K562 (cell line): Measurements from ENCODE around the gene DIP2C. TPM values are rescaled to one million over a fixed set of nuclear protein-coding genes. Genes with fewer than 3 reads are reported as not detected.

Source experiments
- ATAC-seq: fragments of 200-7000 bp; cut with Tn5 transposase; 3 replicates; pipeline ENCODE4 v1.9.1; 2020; ENCODE audit warnings: moderate library complexity
- BruUV-seq: library from RNA; stranded (reverse); fragments of 400-500 nt; replicated peaks from 2 replicates; lab custom pipeline; 2021; lab: Mats Ljungman, UMichigan
- CTCF ChIA-PET: fragments of 300-600 bp; formaldehyde crosslinking; extraction: SDS; loops from one replicate; lab custom pipeline; 2021; ENCODE audit warnings: low intra/inter-chr PET ratio; lab: Yijun Ruan, JAX
- POLR2A ChIA-PET: fragments of 300-600, 350-650 bp; sonication (Branson Sonifier 250); formaldehyde crosslinking; extraction: SDS; loops from one replicate; lab custom pipeline; 2021; ENCODE audit warnings: antibody characterized with exemption, inconsistent platforms; lab: Yijun Ruan, JAX
- DNase-seq, 4 experiments: peaks; one replicate each; pipeline versions ENCODE4 v3.0.0 to v3.0.0-alpha.2; 2011 to 2018; ENCODE audit warnings: low spot score in 3 of 4, mixed read lengths in 3 of 4; ENCODE audit errors: extremely low read depth in 1 of 4
- FAIRE-seq: peaks from 2 replicates; lab custom pipeline; 2011; peaks lifted over from hg19 to GRCh38; lab: Jason Lieb, UNC
- H2AFZ ChIP-seq: 2 replicates; pipeline ENCODE4 v1.6.0; 2011; ENCODE audit warnings: low read depth, low read length, control low read depth, inconsistent platforms
- H3K27ac ChIP-seq: fragments of 200-600 bp; 3 replicates; pipeline ENCODE4 v1.8.0; 2011; ENCODE audit warnings: low read depth, mild to moderate bottlenecking, control low read depth, inconsistent platforms, low read length, moderate library complexity, mixed read lengths; ENCODE audit errors: extremely low read depth
- H3K27me3 ChIP-seq, 2 experiments: fragments of 300-600 bp in 1 of 2; 2 replicates in 1 of 2; 3 replicates in 1 of 2; pipeline versions ENCODE4 v1.6.0 to v1.8.0; 2011; ENCODE audit warnings: inconsistent platforms in 2 of 2, low read length in 2 of 2, mild to moderate bottlenecking in 1 of 2, mixed read lengths in 1 of 2, moderate library complexity in 1 of 2; ENCODE audit not compliant: control insufficient read depth in 2 of 2, insufficient read depth in 2 of 2
- H3K36me3 ChIP-seq: fragments of 300-600 bp; 3 replicates; pipeline ENCODE4 v1.8.0; 2011; ENCODE audit warnings: mild to moderate bottlenecking, low read length, inconsistent platforms; ENCODE audit not compliant: control insufficient read depth, insufficient read depth
- H3K4me1 ChIP-seq, 2 experiments: fragments of 200-600 bp in 1 of 2; replicated peaks in 1 of 2; 2 replicates in 1 of 2; 3 replicates in 1 of 2; pipeline versions ENCODE4 v1.5.1 to v1.8.0; 2011; ENCODE audit warnings: inconsistent platforms in 2 of 2, low read length in 2 of 2, mild to moderate bottlenecking in 1 of 2, mixed read lengths in 1 of 2, moderate library complexity in 1 of 2; ENCODE audit not compliant: control insufficient read depth in 2 of 2, insufficient read depth in 2 of 2
- H3K4me2 ChIP-seq: 2 replicates; pipeline ENCODE4 v1.6.1; 2011; ENCODE audit warnings: low read length, control low read depth, inconsistent platforms, mixed read lengths; ENCODE audit not compliant: insufficient read depth
- H3K4me3 ChIP-seq: fragments of 200-600 bp; sonication (generic), shearing (Covaris generic); 2 replicates; pipeline ENCODE4 v1.5.1; 2016; ENCODE audit warnings: control low read depth, inconsistent platforms
- H3K79me2 ChIP-seq: fragments of 200-600 bp; 3 replicates; pipeline ENCODE4 v1.8.0; 2011; ENCODE audit warnings: low read length, inconsistent platforms; ENCODE audit not compliant: control insufficient read depth, insufficient read depth
- H3K9ac ChIP-seq, 2 experiments: 2 replicates each; pipeline versions ENCODE4 v1.6.0 to v1.6.1; 2011; ENCODE audit warnings: low read depth in 2 of 2, low read length in 2 of 2, control low read depth in 1 of 2, inconsistent platforms in 1 of 2, mild to moderate bottlenecking in 1 of 2, mixed read lengths in 1 of 2; ENCODE audit not compliant: insufficient read depth in 1 of 2
- H3K9me1 ChIP-seq: one replicate; pipeline ENCODE4 v1.6.0; 2011; ENCODE audit warnings: inconsistent platforms, mild to moderate bottlenecking, low read length, moderate library complexity; ENCODE audit not compliant: control insufficient read depth, insufficient read depth
- H3K9me3 ChIP-seq: replicated peaks from 2 replicates; pipeline ENCODE4 v1.5.1; 2011; ENCODE audit warnings: low read depth, low read length, inconsistent platforms; ENCODE audit not compliant: control insufficient read depth, insufficient read depth
- H4K20me1 ChIP-seq: replicated peaks from 2 replicates; pipeline ENCODE4 v1.6.1; 2011; ENCODE audit warnings: low read length, inconsistent platforms, mixed read lengths; ENCODE audit not compliant: control insufficient read depth, insufficient read depth
- DNMT1 ChIP-seq: fragments of 450-650 bp; IDR thresholded peaks from 2 replicates; pipeline ENCODE4 v1.6.1; 2016; ENCODE audit warnings: antibody characterized with exemption, mild to moderate bottlenecking
- ESRRB ChIP-seq: fragments of 250-450 bp; sonication (Bioruptor Pico); IDR thresholded peaks from 2 replicates; pipeline ENCODE4 v1.5.0; 2020; ENCODE audit warnings: mild to moderate bottlenecking, moderate library complexity, borderline replicate concordance
- HDGF ChIP-seq: fragments of 450-650 bp; IDR thresholded peaks from 2 replicates; pipeline ENCODE4 v1.6.1; 2016
- LARP7 ChIP-seq: fragments of 450-650 bp; IDR thresholded peaks from 2 replicates; pipeline ENCODE4 v1.6.1; 2016
- PHB ChIP-seq: fragments of 250-450 bp; sonication (Bioruptor Pico); IDR thresholded peaks from 2 replicates; pipeline ENCODE4 v1.5.0; 2021
- POLR3G ChIP-seq: IDR thresholded peaks from 2 replicates; pipeline ENCODE4 v1.6.1; 2011; ENCODE audit not compliant: insufficient read length, insufficient replicate concordance; ENCODE audit errors: extremely low read depth
- RBM25 ChIP-seq: fragments of 200-400 bp; formaldehyde crosslinking; IDR thresholded peaks from 2 replicates; pipeline ENCODE4 v1.6.1; 2018; ENCODE audit warnings: low read length, low read depth, moderate library complexity; ENCODE audit not compliant: severe bottlenecking
- ZNF184 ChIP-seq: sonication (generic); formaldehyde crosslinking; IDR thresholded peaks from 2 replicates; pipeline ENCODE4 v1.5.0; 2020; ENCODE audit warnings: missing genetic modification reagents
- WGBS: fragments of 100-300 bp; shearing (Covaris generic); methylation state at CpG from one replicate; pipeline ENCODE4 v1.1.6; 2016; ENCODE audit warnings: low coverage, mixed read lengths; ENCODE audit not compliant: insufficient coverage; ENCODE audit errors: missing lambda C conversion rate; 5-methylcytosine and 5-hydroxymethylcytosine counted together
- in situ Hi-C: fragments of 300-500 bp; cut with MboI; formaldehyde crosslinking; loops from 4 replicates; pipeline ENCODE4 v1.15.0; 2018; ENCODE audit warnings: inconsistent platforms, mixed read lengths
- intact Hi-C: fragments of 100-400 bp; cut with micrococcal nuclease; formaldehyde crosslinking; loops from 2 replicates; pipeline ENCODE4 v1.14.2; 2022
- polyA plus RNA-seq, 8 experiments: library from polyadenylated mRNA; depleted of rRNA in 4 of 8; stranded (reverse) in 5 of 8; unstranded in 3 of 8; fragments of >200 nt; fragmentation: Nextera tagmentation in 2 of 8; fragmentation: Illumina TruSeq in 1 of 8; extraction: Ambion mirVana in 2 of 8; extraction: Trizol in 1 of 8; gene quantifications; 2 replicates each; pipeline versions ENCODE4 v1.2.1 to v1.2.3, GENCODE V29; 2011 to 2014; ENCODE audit warnings: inconsistent platforms in 1 of 8, missing spikeins in 1 of 8
- total RNA-seq, 7 experiments: library from RNA; depleted of rRNA in 6 of 7; stranded (reverse); fragments of >200 nt in 6 of 7; fragmentation: Illumina TruSeq in 2 of 7; extraction: Trizol in 2 of 7; gene quantifications; 2 replicates each; pipeline versions ENCODE4 v1.2.1 to v1.2.3, GENCODE V29; 2011 to 2021; ENCODE audit warnings: low replicate concordance in 1 of 7
- TF ChIP-seq, protein P1 (sequence below): sonication (generic); formaldehyde crosslinking; IDR thresholded peaks from 2 replicates; pipeline ENCODE4 v1.8.1; 2023; ENCODE audit warnings: mild to moderate bottlenecking, missing genetic modification reagents
- TF ChIP-seq, protein P2 (sequence below): fragments of 250-450 bp; sonication (Bioruptor Pico); IDR thresholded peaks from 2 replicates; pipeline ENCODE4 v1.8.0; 2022; ENCODE audit warnings: moderate library complexity, mild to moderate bottlenecking, inconsistent platforms
- TF ChIP-seq, protein P3 (sequence below): sonication (generic); formaldehyde crosslinking; IDR thresholded peaks from 2 replicates; pipeline ENCODE4 v1.8.0; 2022; ENCODE audit warnings: missing genetic modification reagents, mild to moderate bottlenecking, borderline replicate concordance
- TF ChIP-seq, protein P4 (sequence below): sonication (generic); formaldehyde crosslinking; IDR thresholded peaks from 2 replicates; pipeline ENCODE4 v1.8.0; 2022; ENCODE audit warnings: mild to moderate bottlenecking, missing genetic modification reagents
- TF ChIP-seq, protein P5 (sequence below): sonication (generic); formaldehyde crosslinking; IDR thresholded peaks from 2 replicates; pipeline ENCODE4 v1.8.0; 2022; ENCODE audit warnings: mild to moderate bottlenecking, missing genetic modification reagents, borderline replicate concordance

DIP2C gene
- total and polyA plus RNA-seq, 9 of the 15 experiments (the other 6 are each of a cell fraction or from before 2014, with no cell fraction given): 0.01 TPM; not detected in 8

DNA sequence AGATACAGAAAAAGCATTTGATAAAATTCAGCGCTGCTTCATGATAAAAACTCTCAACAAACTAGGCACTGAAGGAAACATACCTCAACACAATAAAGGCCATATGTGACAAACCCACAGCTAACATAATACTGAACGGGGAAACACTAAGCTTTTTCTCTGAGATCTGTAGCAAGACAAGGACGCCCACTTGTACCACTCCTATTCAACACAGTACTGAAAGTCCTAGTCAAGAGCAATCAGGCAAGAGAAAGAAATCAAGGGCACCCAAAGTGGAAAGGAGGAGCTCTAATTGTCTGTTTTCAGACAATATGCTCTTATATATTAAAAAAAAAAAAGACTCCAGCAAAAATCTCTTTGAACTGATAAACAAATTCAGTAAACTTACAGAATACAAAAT, 13.3 kb downstream of the DIP2C start (continued):
- TF ChIP-seq, protein P1, sequence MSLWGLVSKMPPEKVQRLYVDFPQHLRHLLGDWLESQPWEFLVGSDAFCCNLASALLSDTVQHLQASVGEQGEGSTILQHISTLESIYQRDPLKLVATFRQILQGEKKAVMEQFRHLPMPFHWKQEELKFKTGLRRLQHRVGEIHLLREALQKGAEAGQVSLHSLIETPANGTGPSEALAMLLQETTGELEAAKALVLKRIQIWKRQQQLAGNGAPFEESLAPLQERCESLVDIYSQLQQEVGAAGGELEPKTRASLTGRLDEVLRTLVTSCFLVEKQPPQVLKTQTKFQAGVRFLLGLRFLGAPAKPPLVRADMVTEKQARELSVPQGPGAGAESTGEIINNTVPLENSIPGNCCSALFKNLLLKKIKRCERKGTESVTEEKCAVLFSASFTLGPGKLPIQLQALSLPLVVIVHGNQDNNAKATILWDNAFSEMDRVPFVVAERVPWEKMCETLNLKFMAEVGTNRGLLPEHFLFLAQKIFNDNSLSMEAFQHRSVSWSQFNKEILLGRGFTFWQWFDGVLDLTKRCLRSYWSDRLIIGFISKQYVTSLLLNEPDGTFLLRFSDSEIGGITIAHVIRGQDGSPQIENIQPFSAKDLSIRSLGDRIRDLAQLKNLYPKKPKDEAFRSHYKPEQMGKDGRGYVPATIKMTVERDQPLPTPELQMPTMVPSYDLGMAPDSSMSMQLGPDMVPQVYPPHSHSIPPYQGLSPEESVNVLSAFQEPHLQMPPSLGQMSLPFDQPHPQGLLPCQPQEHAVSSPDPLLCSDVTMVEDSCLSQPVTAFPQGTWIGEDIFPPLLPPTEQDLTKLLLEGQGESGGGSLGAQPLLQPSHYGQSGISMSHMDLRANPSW (CRISPR knock-in tag): no peak
- TF ChIP-seq ESRRB (no peak), RBM25 (no peak), POLR3G (no peak)
- TF ChIP-seq, all 486 proteins: peak for 0

DNA sequence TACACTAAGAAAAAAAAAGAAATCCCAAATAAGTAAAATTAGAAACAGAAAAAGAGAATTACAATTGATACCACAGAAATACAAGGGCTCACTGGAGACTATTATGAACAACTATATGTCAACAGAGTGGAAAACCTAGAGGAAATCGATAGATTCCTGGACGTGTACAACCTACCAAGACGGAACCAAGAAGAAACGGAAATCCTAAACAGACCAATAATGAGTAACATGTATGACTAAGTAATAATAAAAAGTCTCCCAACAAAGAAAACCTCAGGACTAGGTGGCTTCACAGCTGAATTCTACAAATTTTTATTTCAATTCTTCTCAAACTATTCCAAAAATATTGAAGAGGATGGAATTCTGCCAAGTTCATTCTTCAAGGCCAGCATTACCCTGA, 13.9 kb downstream of the DIP2C start:
- no peaks in the 10 kb centered on the region for H3K9me1 ChIP-seq
- no peaks in the 10 kb centered on the region for H4K20me1 ChIP-seq
- no peaks in the 10 kb centered on the region for H3K79me2 ChIP-seq
- intact Hi-C loops (no loop called here), in situ Hi-C loops (loop anchor here (10.0 kb wide), 1 partner anchor 101 kb away; no protein-coding TSS in a partner anchor)
- CTCF ChIA-PET: no interaction called here
- DNase-seq: no peak
- no peak overlapping the region for H3K9ac ChIP-seq
- POLR2A ChIA-PET: interaction anchor here (0.8 kb wide), 1 partner anchor 9 kb away, joined by 4 read pairs; no protein-coding TSS in a partner anchor
- no peak overlapping the region for H3K4me2 ChIP-seq
- no peak overlapping the region for H3K4me3 ChIP-seq
- H3K4me1 ChIP-seq: no peaks in the 10 kb centered on the region
- H3K27me3 ChIP-seq: peaks cover 0 to 16% of the 10 kb centered on the region in 2 experiments; a peak in 2 of 5 replicates
- no peak overlapping the region for H2AFZ ChIP-seq
- TF ChIP-seq ZNF184 (CRISPR knock-in tag) (no peak), LARP7 (no peak), HDGF (no peak), DNMT1 (no peak), PHB (CRISPR knock-in tag) (no peak)
- TF ChIP-seq, protein P2, sequence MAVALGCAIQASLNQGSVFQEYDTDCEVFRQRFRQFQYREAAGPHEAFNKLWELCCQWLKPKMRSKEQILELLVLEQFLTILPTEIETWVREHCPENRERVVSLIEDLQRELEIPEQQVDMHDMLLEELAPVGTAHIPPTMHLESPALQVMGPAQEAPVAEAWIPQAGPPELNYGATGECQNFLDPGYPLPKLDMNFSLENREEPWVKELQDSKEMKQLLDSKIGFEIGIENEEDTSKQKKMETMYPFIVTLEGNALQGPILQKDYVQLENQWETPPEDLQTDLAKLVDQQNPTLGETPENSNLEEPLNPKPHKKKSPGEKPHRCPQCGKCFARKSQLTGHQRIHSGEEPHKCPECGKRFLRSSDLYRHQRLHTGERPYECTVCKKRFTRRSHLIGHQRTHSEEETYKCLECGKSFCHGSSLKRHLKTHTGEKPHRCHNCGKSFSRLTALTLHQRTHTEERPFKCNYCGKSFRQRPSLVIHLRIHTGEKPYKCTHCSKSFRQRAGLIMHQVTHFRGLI (CRISPR knock-in tag): no peak
- TF ChIP-seq, protein P3, sequence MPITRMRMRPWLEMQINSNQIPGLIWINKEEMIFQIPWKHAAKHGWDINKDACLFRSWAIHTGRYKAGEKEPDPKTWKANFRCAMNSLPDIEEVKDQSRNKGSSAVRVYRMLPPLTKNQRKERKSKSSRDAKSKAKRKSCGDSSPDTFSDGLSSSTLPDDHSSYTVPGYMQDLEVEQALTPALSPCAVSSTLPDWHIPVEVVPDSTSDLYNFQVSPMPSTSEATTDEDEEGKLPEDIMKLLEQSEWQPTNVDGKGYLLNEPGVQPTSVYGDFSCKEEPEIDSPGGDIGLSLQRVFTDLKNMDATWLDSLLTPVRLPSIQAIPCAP: no peak
- TF ChIP-seq, protein P4, sequence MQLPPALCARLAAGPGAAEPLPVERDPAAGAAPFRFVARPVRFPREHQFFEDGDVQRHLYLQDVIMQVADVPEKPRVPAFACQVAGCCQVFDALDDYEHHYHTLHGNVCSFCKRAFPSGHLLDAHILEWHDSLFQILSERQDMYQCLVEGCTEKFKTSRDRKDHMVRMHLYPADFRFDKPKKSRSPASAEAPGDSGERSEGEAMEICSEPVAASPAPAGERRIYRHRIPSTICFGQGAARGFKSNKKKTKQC (CRISPR knock-in tag): no peak
- TF ChIP-seq, protein P5, sequence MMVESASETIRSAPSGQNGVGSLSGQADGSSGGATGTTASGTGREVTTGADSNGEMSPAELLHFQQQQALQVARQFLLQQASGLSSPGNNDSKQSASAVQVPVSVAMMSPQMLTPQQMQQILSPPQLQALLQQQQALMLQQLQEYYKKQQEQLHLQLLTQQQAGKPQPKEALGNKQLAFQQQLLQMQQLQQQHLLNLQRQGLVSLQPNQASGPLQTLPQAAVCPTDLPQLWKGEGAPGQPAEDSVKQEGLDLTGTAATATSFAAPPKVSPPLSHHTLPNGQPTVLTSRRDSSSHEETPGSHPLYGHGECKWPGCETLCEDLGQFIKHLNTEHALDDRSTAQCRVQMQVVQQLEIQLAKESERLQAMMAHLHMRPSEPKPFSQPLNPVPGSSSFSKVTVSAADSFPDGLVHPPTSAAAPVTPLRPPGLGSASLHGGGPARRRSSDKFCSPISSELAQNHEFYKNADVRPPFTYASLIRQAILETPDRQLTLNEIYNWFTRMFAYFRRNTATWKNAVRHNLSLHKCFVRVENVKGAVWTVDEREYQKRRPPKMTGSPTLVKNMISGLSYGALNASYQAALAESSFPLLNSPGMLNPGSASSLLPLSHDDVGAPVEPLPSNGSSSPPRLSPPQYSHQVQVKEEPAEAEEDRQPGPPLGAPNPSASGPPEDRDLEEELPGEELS (CRISPR knock-in tag): no peak
- no peaks in the 10 kb centered on the region for H3K36me3 ChIP-seq
- no peak for ATAC-seq
- H3K9me3 ChIP-seq: no peaks in the 10 kb centered on the region
- no peak for FAIRE-seq
- H3K27ac ChIP-seq: no peak overlapping the region
- BruUV-seq: no TSS peak
- 2% methylated on average over 4 of the region's 4 CpGs for WGBS
